Gastrocnemius medialis (tissue), 4 donors: ENCODE results near the gene ST6GALNAC4.

ENCODE experiments used
- POLR2A ChIP-seq, 2 donors: fragments of 450-650 bp; IDR thresholded peaks; one replicate each; pipeline ENCODE4 v1.6.1; 2017; ENCODE audit warnings: antibody characterized with exemption in 2 of 2, mild to moderate bottlenecking in 2 of 2, moderate library complexity in 2 of 2
- TF ChIP-seq, protein P1 (sequence below), 5 experiments: fragments of 450-650 bp in 3 of 5; fragments of 200-600 bp in 2 of 5; sonication (generic) in 2 of 5; IDR thresholded peaks in 4 of 5; conservative IDR thresholded peaks in 1 of 5; 1 replicate in 4 of 5; 2 replicates in 1 of 5; pipeline ENCODE4 v1.5.1; 2016 to 2019; ENCODE audit warnings: antibody characterized with exemption in 5 of 5, mild to moderate bottlenecking in 3 of 5, moderate library complexity in 3 of 5

- TF ChIP-seq, protein P1, sequence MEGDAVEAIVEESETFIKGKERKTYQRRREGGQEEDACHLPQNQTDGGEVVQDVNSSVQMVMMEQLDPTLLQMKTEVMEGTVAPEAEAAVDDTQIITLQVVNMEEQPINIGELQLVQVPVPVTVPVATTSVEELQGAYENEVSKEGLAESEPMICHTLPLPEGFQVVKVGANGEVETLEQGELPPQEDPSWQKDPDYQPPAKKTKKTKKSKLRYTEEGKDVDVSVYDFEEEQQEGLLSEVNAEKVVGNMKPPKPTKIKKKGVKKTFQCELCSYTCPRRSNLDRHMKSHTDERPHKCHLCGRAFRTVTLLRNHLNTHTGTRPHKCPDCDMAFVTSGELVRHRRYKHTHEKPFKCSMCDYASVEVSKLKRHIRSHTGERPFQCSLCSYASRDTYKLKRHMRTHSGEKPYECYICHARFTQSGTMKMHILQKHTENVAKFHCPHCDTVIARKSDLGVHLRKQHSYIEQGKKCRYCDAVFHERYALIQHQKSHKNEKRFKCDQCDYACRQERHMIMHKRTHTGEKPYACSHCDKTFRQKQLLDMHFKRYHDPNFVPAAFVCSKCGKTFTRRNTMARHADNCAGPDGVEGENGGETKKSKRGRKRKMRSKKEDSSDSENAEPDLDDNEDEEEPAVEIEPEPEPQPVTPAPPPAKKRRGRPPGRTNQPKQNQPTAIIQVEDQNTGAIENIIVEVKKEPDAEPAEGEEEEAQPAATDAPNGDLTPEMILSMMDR (IDR thresholded peaks at IDR 0.05 in 4 of 5, conservative IDR thresholded peaks at IDR 0.05 in 1 of 5): no peak
- TF ChIP-seq POLR2A (IDR thresholded peaks at IDR 0.05): no peak
These were observed 1.6 kb upstream of the ST6GALNAC4 start for GRCh38 chr9:127918183-127919107.
